IPS-20b (cell line): Measurements from ENCODE around the gene TOGARAM2.

Experiments used
- H3K27ac ChIP-seq: one replicate; pipeline ENCODE4 v1.5.1; 2013; ENCODE audit warnings: low read length
- H3K27me3 ChIP-seq: 2 replicates; pipeline ENCODE4 v1.6.1; 2013; ENCODE audit warnings: mild to moderate bottlenecking, low read length, inconsistent platforms; ENCODE audit not compliant: insufficient read depth
- H3K36me3 ChIP-seq: 2 replicates; pipeline ENCODE4 v1.6.1; 2013; ENCODE audit warnings: low read depth, mild to moderate bottlenecking, inconsistent platforms, low read length, moderate library complexity; ENCODE audit not compliant: insufficient read depth
- H3K4me1 ChIP-seq: 2 replicates; pipeline ENCODE4 v1.6.1; 2013; ENCODE audit warnings: mild to moderate bottlenecking, control low read depth, inconsistent platforms, low read length, moderate library complexity; ENCODE audit not compliant: insufficient read depth
- H3K4me3 ChIP-seq: 2 replicates; pipeline ENCODE4 v1.5.1; 2013; ENCODE audit warnings: mild to moderate bottlenecking, low read length, inconsistent platforms
- H3K9ac ChIP-seq: 2 replicates; pipeline ENCODE4 v1.6.1; 2013; ENCODE audit warnings: low read depth, mild to moderate bottlenecking, inconsistent platforms, low read length, moderate library complexity
- H3K9me3 ChIP-seq: 2 replicates; pipeline ENCODE4 v1.6.1; 2013; ENCODE audit warnings: mild to moderate bottlenecking, low read depth, low read length, inconsistent platforms; ENCODE audit not compliant: insufficient read depth

TOGARAM2 gene

GRCh38 chr2:28981016-28981441, at the start of gene TOGARAM2:
TOGARAM2 (plus strand) TSS chr2:28981298; CDS start chr2:28994835, 13,537 bp downstream.
- Histone ChIP-seq H3K27me3 (no peaks in the 10 kb centered on the region), H3K9ac (no peak within 1 kb of the TSS), H3K4me3 (no peak within 1 kb of the TSS), H3K9me3 (no peaks in the 10 kb centered on the region), H3K4me1 (no peaks in the 10 kb centered on the region), H3K27ac (no peak within 1 kb of the TSS), H3K36me3 (no peaks in the 10 kb centered on the region)

GRCh38 chr2:28934769-28935168, 46.3 kb upstream of the TOGARAM2 start:
- Histone ChIP-seq H3K27me3 (no peaks in the 10 kb centered on the region), H3K4me3 (no peak overlapping the region), H3K27ac (no peak overlapping the region), H3K9ac (no peak overlapping the region), H3K9me3 (no peaks in the 10 kb centered on the region), H3K4me1 (no peaks in the 10 kb centered on the region), H3K36me3 (peaks cover 100% of the 10 kb centered on the region)

GRCh38 chr2:28941008-28941407, 40.1 kb upstream of the TOGARAM2 start:
- H3K36me3 ChIP-seq: peaks cover 97% of the 10 kb centered on the region
- no peak overlapping the region for H3K27ac ChIP-seq

DNA sequence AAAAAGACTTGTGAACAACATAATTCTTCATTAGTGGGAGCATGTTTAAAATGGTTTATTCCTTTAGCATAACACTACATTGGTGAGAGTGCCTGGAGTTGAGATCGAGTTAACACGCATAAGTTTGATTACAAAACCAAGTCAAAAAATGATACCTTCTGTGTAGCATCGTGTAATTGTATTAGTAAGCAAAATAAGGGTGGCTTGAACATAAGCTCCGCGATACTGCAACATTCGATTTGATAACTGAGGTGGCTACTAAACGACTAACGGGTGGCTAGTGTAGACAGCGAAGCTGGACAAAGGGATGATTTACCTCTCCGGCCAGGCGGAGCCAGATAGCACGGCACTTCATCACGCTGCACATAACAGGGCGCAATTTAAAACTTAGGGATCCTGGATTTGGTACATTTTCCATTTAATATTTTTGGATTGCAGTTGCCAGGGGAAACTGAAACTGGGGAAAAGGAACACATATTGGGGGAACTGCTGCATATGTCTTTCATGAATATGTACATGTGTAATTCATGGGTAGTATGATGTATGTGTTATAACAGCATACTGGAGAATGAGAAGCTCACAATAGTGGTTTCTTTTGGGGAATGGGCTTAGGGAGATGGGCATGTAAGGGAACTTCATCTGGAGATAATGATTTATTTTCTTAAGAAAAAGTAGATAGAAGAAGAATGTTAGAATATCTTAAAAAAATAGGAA, 36.4 kb upstream of the TOGARAM2 start:
- Histone ChIP-seq H3K9ac (no peak overlapping the region), H3K36me3 (peaks cover 93% of the 10 kb centered on the region), H3K27me3 (no peaks in the 10 kb centered on the region), H3K4me1 (no peaks in the 10 kb centered on the region), H3K4me3 (no peak overlapping the region), H3K9me3 (peaks cover 21% of the 10 kb centered on the region), H3K27ac (no peak overlapping the region)

More at GRCh38 chr2:28941008-28941407, 40.1 kb upstream of the TOGARAM2 start:
- Histone ChIP-seq H3K9ac (no peak overlapping the region), H3K4me1 (no peaks in the 10 kb centered on the region), H3K27me3 (no peaks in the 10 kb centered on the region), H3K4me3 (no peak overlapping the region), H3K9me3 (no peaks in the 10 kb centered on the region)

GRCh38 chr2:28948160-28948559, 32.9 kb upstream of the TOGARAM2 start:
- no peak overlapping the region for H3K4me3 ChIP-seq
- H3K27ac ChIP-seq: no peak overlapping the region
- H3K27me3 ChIP-seq: no peaks in the 10 kb centered on the region
- H3K9ac ChIP-seq: no peak overlapping the region
- H3K9me3 ChIP-seq: peaks cover 23% of the 10 kb centered on the region
- peaks cover 7% of the 10 kb centered on the region; the same call in 1 of the 2 replicates for H3K4me1 ChIP-seq
- peaks cover 62% of the 10 kb centered on the region for H3K36me3 ChIP-seq

- H3K36me3 ChIP-seq: peaks cover 51% of the 10 kb centered on the region
- no peaks in the 10 kb centered on the region for H3K27me3 ChIP-seq
- H3K9me3 ChIP-seq: peaks cover 23% of the 10 kb centered on the region
- H3K4me3 ChIP-seq: no peak overlapping the region
- no peak overlapping the region for H3K9ac ChIP-seq
- no peak overlapping the region for H3K27ac ChIP-seq
- H3K4me1 ChIP-seq: peaks cover 7% of the 10 kb centered on the region; the same call in 1 of the 2 replicates
Observed at GRCh38 chr2:28949190-28949589, 31.9 kb upstream of the TOGARAM2 start.

GRCh38 chr2:28949617-28950305, 31.3 kb upstream of the TOGARAM2 start:
- H3K9me3 ChIP-seq: peaks cover 23% of the 10 kb centered on the region
- H3K27me3 ChIP-seq: no peaks in the 10 kb centered on the region
- no peak overlapping the region for H3K27ac ChIP-seq
- peaks cover 46% of the 10 kb centered on the region for H3K36me3 ChIP-seq
- H3K4me3 ChIP-seq: no peak overlapping the region
- H3K9ac ChIP-seq: no peak overlapping the region
- H3K4me1 ChIP-seq: peaks cover 7% of the 10 kb centered on the region; the same call in 1 of the 2 replicates

- Histone ChIP-seq H3K9ac (no peak overlapping the region), H3K27me3 (no peaks in the 10 kb centered on the region), H3K36me3 (peaks cover 32% of the 10 kb centered on the region), H3K27ac (no peak overlapping the region), H3K9me3 (peaks cover 23% of the 10 kb centered on the region), H3K4me3 (no peak overlapping the region), H3K4me1 (peaks cover 13% of the 10 kb centered on the region; the same call in 1 of the 2 replicates)
Observed at GRCh38 chr2:28950941-28951630, 30.0 kb upstream of the TOGARAM2 start.

- no peak overlapping the region for H3K27ac ChIP-seq
- no peak overlapping the region for H3K4me3 ChIP-seq
- H3K9ac ChIP-seq: no peak overlapping the region
- peaks cover 21% of the 10 kb centered on the region for H3K36me3 ChIP-seq
- H3K27me3 ChIP-seq: no peaks in the 10 kb centered on the region
- H3K4me1 ChIP-seq: peaks cover 15% of the 10 kb centered on the region; the same call in 1 of the 2 replicates
- H3K9me3 ChIP-seq: peaks cover 22% of the 10 kb centered on the region
Observed at GRCh38 chr2:28951910-28952835, 28.9 kb upstream of the TOGARAM2 start.

GRCh38 chr2:28952836-28953211, 28.3 kb upstream of the TOGARAM2 start:
- no peaks in the 10 kb centered on the region for H3K27me3 ChIP-seq
- peaks cover 15% of the 10 kb centered on the region; the same call in 1 of the 2 replicates for H3K4me1 ChIP-seq
- no peak overlapping the region for H3K27ac ChIP-seq
- no peak overlapping the region for H3K4me3 ChIP-seq
- peaks cover 15% of the 10 kb centered on the region for H3K36me3 ChIP-seq
- H3K9ac ChIP-seq: no peak overlapping the region
- H3K9me3 ChIP-seq: peaks cover 19% of the 10 kb centered on the region

DNA sequence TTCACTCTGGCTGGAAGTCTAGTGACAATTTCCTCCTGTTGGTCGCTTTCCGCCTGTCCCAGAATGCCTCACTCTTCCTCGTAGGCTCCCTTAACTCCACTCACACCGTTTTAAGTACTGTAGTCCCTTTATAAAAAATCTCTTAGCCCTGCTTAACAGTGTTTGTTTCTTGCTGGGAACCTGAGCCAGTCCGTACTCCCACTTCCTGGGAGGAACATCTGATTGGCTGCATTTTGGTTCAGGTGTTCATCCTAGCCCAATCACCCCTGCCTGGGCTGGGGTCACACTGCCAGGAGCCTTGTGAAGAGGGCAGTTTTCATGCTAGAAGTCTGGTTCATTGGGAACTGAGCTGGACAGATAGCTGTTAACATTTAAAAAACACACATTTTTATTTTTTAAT, 25.6 kb upstream of the TOGARAM2 start:
- Histone ChIP-seq H3K9me3 (no peaks in the 10 kb centered on the region), H3K27me3 (no peaks in the 10 kb centered on the region), H3K9ac (peak overlapping the region; percentile 39; the same call in 1 of the 2 replicates), H3K27ac (peak overlapping the region; percentile 41), H3K4me1 (peaks cover 15% of the 10 kb centered on the region), H3K4me3 (no peak overlapping the region), H3K36me3 (no peaks in the 10 kb centered on the region)
